Measurements from ENCODE around the gene CCDC89.

DNA sequence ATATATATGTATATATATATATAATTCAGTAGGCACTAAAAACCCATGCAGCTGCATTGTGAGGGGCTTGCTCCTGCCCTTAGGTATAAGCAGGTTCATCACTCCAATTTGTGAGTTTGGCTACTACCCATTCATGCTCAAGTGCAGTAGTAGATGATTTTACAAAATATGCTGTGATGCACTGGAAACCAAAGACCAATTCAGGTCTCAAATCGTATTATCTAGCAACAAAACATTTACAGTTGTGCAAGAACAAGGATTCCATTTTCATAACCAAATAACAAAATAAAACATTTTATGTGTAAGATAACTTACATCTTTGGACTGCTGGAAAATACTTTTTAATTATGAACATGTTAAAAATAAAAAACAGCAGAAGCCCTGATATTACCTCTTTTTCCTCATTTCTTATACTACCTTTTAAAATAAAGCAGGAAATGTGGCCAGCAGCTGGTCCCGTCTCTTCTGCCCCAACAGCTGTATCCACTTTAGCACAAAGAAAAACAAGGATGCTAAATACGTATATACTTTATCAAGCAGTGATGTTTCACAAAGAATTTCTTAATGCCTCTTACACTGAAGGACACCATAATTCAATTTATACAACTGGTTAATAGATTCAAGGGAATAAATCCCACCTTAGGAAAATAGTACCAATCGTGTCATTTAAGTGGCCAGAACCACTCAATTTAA is 23.9 kb downstream of the CCDC89 start:
- no peak for TF ChIP-seq CTCF (IDR thresholded peaks at IDR 0.05)
- TF ChIP-seq POLR2AphosphoS5 (IDR thresholded peaks at IDR 0.05): no peak

Data from stomach (tissue), 4 donors.